Esophagus (tissue), 2 donors: ENCODE results near the gene RTF1. TPM values are rescaled to one million over a fixed set of nuclear protein-coding genes. Genes with fewer than 3 reads are reported as not detected.

Experiments
- H3K27ac ChIP-seq, 2 donors: one replicate each; pipeline ENCODE4 v1.5.1; 2013; ENCODE audit warnings: low read depth in 2 of 2, mild to moderate bottlenecking in 2 of 2, inconsistent platforms in 1 of 2, low read length in 1 of 2, moderate library complexity in 1 of 2
- H3K27me3 ChIP-seq, 2 donors: one replicate each; pipeline ENCODE4 v1.6.1; 2013; ENCODE audit warnings: low read length in 2 of 2, control low read depth in 1 of 2, mild to moderate bottlenecking in 1 of 2; ENCODE audit not compliant: insufficient read depth in 2 of 2, control insufficient read depth in 1 of 2
- H3K36me3 ChIP-seq, 2 donors: one replicate each; pipeline ENCODE4 v1.6.1; 2013; ENCODE audit warnings: low read length in 1 of 2; ENCODE audit not compliant: control insufficient read depth in 2 of 2, insufficient read depth in 2 of 2
- H3K4me1 ChIP-seq, 2 donors: one replicate each; pipeline ENCODE4 v1.6.1; 2013; ENCODE audit warnings: low read length in 1 of 2; ENCODE audit not compliant: control insufficient read depth in 2 of 2, insufficient read depth in 2 of 2
- H3K4me3 ChIP-seq, 2 donors: one replicate each; pipeline ENCODE4 v1.5.1; 2013; ENCODE audit warnings: low read length in 2 of 2, mild to moderate bottlenecking in 2 of 2, low read depth in 1 of 2, moderate library complexity in 1 of 2
- H3K9me3 ChIP-seq, 2 donors: one replicate each; pipeline ENCODE4 v1.6.1; 2013; ENCODE audit warnings: mild to moderate bottlenecking in 2 of 2, low read depth in 1 of 2, low read length in 1 of 2, moderate library complexity in 1 of 2; ENCODE audit not compliant: control insufficient read depth in 2 of 2, insufficient read depth in 1 of 2
- WGBS, 2 donors: extraction: QIAGEN DNeasy Blood & Tissue Kit; methylation state at CpG; one replicate each; pipeline ENCODE4 v1.1.7; 2013; 5-methylcytosine and 5-hydroxymethylcytosine counted together
- polyA plus RNA-seq, 2 donors: library from polyadenylated mRNA; stranded (reverse); fragments of 200-250 nt; gene quantifications; one replicate each; pipeline ENCODE4 v1.2.3, GENCODE V29; 2013
- donor health status: healthy with polysubstance abuse.
- donor health status: Bipolar disorder and iron deficiency.

The RTF1 gene
- polyA plus RNA-seq, 2 donors, result 12.2 to 16.2 TPM

DNA sequence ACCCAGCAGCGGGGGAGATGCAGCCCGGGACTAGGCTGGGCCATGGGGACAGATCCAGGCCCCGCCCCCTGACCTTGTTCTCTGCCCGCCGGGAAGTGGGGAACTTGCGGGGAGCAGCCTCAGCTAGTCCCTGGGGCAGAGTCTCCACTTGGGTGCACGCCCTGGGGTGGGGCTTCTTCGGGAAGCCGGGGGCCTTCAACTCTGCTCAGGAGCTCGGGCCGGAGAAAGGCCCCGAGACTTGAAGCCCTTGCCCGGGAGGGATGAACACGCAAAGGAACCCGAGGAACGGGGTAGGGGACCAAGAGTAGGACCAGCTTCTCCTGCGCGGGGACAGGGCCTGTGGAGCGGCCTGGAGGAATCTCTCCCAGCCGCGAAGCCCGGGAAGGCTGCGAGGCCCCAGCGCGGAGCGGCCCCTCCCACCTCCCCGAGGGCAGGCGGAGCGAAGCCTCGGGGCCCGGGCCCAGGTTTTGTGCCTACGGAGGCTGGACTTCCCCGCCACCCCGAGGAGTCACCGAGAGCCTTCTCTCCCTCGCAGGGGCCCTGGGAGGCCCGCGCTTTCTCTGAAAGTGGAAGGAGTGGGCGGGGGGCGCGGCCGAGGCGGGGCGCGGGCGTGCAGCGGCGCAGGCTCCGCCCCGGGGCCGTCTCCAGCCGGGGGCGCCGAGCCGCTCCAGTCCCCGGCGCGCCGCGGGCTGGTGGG, 76.5 kb downstream of the RTF1 start, which contains the start of gene ITPKA:
Gene ITPKA, plus strand, starts transcription at position 670 of the 697 bp plus-strand sequence. CDS start 54 bp downstream, outside the sequence.
- Histone ChIP-seq H3K27me3 (no peaks in the 10 kb centered on the region), H3K27ac (peak within 1 kb of the TSS in 1 of 2 donors; percentile 66), H3K36me3 (no peaks in the 10 kb centered on the region), H3K4me3 (peak within 1 kb of the TSS; percentile 41 to 68), H3K4me1 (peaks cover 4 to 15% of the 10 kb centered on the region in 2 donors), H3K9me3 (no peaks in the 10 kb centered on the region)
- 0 to 1% methylated on average over 41 to 60 of the region's 60 CpGs for WGBS, 2 donors

DNA sequence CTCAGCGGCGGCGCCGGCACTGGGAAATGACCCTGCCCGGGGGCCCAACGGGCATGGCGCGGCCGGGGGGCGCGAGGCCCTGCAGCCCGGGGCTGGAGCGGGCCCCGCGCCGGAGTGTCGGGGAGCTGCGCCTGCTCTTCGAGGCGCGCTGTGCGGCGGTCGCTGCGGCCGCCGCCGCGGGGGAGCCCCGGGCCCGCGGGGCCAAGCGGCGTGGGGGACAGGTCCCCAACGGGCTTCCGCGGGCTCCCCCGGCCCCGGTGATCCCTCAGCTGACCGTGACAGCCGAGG, 77.0 kb downstream of the RTF1 start:
- H3K9me3 ChIP-seq, result no peaks in the 10 kb centered on the region
- H3K27ac ChIP-seq, result no peak overlapping the region
- H3K4me3 ChIP-seq, result peak overlapping the region; percentile 41 to 68
- H3K27me3 ChIP-seq, result no peaks in the 10 kb centered on the region
- WGBS, 2 donors, result 0% methylated on average over 11 to 41 of the region's 41 CpGs
- peaks cover 4 to 15% of the 10 kb centered on the region in 2 donors for H3K4me1 ChIP-seq
- no peaks in the 10 kb centered on the region for H3K36me3 ChIP-seq

DNA sequence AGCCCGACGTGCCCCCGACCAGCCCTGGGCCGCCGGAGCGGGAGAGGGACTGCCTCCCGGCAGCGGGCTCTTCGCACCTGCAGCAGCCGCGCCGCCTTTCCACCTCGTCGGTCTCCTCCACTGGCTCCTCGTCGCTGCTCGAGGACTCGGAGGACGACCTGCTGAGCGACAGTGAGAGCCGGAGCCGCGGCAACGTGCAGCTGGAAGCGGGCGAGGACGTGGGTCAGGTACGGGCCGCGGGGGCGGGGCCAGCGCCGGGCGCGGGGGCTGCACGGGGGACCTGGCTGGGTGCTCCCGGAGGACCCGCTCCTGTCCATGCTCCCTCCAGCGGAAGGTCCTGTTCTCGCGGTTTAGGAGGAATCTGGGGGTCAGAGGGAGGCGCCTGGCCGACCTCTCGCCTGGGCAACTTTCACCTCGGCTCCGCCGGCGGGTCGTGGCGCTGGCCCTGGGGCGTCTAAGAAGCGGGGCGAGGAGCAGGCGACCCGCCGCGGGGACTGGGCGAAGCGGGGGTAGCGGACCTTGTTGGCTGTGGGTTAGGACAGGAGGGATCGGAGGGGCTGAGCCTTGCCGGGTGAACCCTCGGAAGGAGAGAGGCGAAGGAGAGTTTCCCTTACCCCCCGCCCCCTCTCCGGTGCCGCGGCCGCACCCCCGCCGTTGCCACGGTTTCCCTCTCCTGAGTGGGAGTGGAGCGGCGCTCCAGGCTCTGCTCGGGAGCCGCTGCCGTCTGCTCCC, 77.5 kb downstream of the RTF1 start:
- no peaks in the 10 kb centered on the region for H3K27me3 ChIP-seq
- no peaks in the 10 kb centered on the region for H3K9me3 ChIP-seq
- 1% methylated on average over 54 to 77 of the region's 77 CpGs for WGBS, 2 donors
- no peaks in the 10 kb centered on the region for H3K36me3 ChIP-seq
- no peak overlapping the region for H3K27ac ChIP-seq
- H3K4me3 ChIP-seq, result peak overlapping the region; percentile 41 to 68
- peaks cover 4 to 15% of the 10 kb centered on the region in 2 donors for H3K4me1 ChIP-seq

DNA sequence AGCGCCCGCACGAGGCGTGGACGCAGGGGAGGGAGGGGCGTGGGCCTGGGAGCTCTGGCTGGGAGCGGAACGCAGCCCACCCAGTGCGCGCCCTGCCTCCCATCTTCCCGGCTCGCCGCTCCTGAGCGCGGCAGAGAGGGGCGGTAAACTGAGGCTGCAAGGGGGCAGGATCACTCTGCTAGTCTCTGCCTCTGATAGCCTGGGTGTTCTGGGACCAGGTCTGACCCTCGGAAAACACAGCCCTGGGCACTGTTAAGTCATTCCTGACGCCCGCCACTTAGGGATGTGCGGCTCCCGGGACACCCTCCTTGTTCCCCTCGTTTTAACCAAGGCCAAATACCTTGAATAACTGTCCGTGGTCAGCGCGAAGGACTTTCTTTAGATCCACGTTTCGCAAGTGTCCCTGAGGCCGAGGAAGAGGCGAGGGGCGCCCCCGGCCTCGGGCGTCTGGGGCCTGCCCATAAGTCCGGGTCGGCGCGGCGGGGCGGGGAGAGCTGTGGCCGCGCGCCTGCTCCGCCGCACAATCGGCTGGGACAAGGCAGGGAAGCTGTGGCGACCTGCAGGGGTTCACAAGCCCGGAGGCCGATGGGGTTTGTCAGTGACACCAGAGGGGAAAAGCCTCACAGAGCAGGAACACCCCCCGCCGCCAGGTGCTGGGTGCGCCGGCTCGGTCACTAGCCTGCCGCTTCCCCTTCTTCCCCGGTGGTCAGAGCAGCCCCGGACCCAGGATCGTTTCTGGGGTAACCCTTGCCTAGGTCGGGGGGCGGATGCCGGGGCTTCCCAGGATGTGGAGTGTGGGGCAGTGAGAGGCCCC, 78.2 kb downstream of the RTF1 start:
- H3K27me3 ChIP-seq, result no peaks in the 10 kb centered on the region
- WGBS, 2 donors, result 11 to 12% methylated on average over 56 to 60 of the region's 60 CpGs

DNA sequence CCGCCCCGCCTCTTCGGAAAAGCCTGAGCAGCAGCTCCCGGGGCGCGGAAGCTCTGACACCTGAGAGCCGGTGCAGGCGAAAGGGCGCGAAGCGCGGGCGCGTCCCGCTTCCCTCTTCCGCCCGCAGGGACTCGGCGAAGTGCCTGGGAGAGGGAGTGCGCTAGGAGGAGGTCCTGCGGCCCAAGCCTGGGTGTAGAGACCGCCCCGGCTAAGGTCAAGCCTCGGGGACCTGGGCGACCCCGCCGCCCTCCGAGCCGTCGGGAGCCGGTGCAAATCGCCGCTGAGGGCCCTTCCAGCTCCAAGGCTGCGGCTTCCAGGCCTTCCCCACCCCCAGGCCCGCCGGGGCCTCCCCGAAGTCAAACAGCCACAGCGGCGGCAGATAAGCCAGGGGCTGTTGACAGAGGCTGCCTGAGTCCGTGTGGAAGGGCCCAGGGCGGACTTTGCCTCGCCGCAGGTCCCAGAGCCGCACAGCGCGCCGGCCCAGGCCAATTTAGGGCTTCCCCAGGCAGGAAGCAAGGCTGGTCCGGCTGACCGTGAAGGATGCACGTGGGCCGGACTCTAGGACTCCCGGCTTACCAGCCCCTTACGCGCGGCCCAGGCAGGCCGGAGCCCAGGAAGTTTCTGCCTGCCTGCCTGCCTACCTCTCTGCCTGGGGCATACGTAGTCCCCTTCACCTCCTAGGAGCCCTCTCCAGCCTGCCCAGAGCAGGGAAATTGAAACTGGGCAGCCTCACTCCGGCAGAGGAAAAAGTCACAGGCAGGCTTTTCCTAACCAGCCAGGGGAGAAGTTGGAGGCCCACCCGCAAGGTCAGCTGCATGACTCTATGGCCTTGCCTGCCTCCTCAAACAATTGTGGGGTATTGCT, 79.1 kb downstream of the RTF1 start:
- no peaks in the 10 kb centered on the region for H3K27me3 ChIP-seq
- no peak overlapping the region for H3K27ac ChIP-seq
- WGBS, 2 donors, result 35 to 58% methylated on average over 55 to 59 of the region's 59 CpGs
- H3K36me3 ChIP-seq, result no peaks in the 10 kb centered on the region
- H3K4me1 ChIP-seq, result peaks cover 4 to 15% of the 10 kb centered on the region in 2 donors
- H3K4me3 ChIP-seq, result no peak overlapping the region
- H3K9me3 ChIP-seq, result no peaks in the 10 kb centered on the region

More for the DNA sequence above, 78.2 kb downstream of the RTF1 start:
- Histone ChIP-seq H3K4me3 (peak overlapping the region in 1 of 2 donors; percentile 68), H3K9me3 (no peaks in the 10 kb centered on the region), H3K36me3 (no peaks in the 10 kb centered on the region), H3K27ac (no peak overlapping the region), H3K4me1 (peaks cover 4 to 15% of the 10 kb centered on the region in 2 donors)

DNA sequence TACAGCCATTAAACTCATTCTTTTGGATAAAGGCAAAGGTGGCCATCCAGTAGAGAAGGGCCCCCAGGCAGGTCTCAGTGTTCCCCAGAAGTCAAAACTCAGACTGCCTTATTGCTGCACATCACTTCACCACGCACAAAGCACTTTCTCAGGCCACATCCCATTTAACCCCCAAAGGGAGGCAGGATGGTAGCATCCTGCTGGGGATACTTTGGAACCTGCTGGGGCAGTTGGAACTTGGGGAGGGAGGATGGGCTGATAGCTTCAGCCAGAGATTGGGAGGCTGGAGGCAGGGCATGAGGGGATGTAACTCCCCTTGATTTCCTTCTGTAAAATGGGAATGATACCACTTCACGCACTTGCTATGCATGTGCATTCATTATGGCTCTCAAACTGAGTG, 81.8 kb downstream of the RTF1 start:
- no peak overlapping the region for H3K27ac ChIP-seq
- whole genome bisulfite sequencing, 2 donors, result 88 to 94% methylated on average over 2 of the region's 2 CpGs
- H3K4me3 ChIP-seq, result no peak overlapping the region
- peaks cover 0 to 1% of the 10 kb centered on the region in 2 donors for H3K9me3 ChIP-seq
- peaks cover 6 to 30% of the 10 kb centered on the region in 2 donors for H3K4me1 ChIP-seq
- peaks cover 0 to 9% of the 10 kb centered on the region in 2 donors for H3K27me3 ChIP-seq
- no peaks in the 10 kb centered on the region for H3K36me3 ChIP-seq

DNA sequence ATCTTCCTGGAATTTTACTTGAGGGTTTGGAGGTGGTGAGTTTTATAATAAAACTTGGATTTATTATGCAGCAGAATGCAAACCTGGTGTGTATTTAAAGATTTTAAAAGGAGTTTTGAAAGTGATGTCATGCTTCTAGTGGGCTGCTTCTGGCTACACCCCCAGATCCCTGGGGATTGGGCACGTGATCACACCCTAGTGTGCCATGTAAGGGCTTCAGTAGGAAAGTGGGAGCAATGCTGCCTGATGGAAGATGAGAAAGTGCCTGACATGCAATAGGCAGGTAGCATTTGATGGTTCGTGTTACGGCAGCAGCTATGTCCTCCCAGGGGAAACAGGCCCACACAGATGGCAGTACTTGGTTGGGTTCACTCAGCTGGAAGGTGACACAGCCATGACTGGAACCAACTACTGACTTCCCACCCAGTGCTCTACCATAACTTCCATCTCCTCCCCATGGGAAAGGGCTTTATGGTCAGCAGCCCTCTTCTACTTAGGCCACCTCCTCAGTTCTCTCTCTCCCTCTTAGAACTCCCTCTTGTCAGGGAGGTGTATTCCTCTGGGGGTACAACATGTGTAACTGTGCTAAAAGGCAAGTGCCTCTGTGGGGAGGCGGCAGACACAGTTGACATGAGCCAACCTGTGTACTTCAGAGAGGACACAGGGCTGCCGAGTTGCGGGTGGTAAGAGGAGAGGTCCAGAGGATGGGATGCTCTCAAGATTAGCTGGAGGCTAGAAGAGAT, 82.4 kb downstream of the RTF1 start:
- Histone ChIP-seq H3K27ac (no peak overlapping the region), H3K4me3 (no peak overlapping the region), H3K27me3 (peaks cover 0 to 9% of the 10 kb centered on the region in 2 donors), H3K9me3 (peaks cover 0 to 1% of the 10 kb centered on the region in 2 donors), H3K4me1 (peaks cover 6 to 27% of the 10 kb centered on the region in 2 donors), H3K36me3 (no peaks in the 10 kb centered on the region)
- WGBS, 2 donors, result 92% methylated on average over 6 of the region's 6 CpGs

DNA sequence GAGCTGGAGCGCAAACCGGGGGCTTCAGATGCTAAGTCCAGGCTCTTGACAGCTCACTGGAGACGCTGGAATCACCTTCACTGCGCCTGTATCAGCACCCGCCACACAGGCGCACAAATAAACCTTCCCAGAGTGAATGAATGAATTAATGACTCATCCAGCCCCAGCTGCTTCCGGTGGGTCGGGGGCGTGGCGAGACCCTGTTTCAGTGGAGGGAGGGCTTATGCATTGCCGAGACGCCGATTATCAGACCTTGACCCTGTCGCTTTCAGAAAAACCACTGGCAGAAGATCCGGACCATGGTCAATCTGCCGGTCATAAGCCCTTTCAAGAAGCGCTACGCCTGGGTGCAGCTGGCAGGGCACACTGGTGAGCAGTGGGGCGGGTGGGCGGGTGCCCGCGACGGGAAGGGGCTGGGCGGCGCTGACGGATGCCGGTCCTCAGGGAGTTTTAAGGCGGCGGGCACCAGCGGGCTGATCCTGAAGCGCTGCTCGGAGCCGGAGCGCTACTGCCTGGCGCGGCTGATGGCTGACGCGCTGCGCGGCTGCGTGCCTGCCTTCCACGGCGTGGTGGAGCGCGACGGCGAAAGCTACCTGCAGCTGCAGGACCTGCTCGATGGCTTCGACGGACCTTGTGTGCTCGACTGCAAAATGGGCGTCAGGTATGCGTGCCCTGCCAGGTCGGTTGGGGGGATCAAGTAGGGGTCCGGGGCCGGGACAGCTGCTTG, 84.5 kb downstream of the RTF1 start:
- H3K4me3 ChIP-seq, result peak overlapping the region; percentile 17 to 22
- H3K27me3 ChIP-seq, result peaks cover 0 to 9% of the 10 kb centered on the region in 2 donors
- no peaks in the 10 kb centered on the region for H3K36me3 ChIP-seq
- peaks cover 0 to 1% of the 10 kb centered on the region in 2 donors for H3K9me3 ChIP-seq
- 9 to 23% methylated on average over 55 to 56 of the region's 56 CpGs for WGBS, 2 donors
- H3K4me1 ChIP-seq, result peaks cover 6 to 19% of the 10 kb centered on the region in 2 donors
- no peak overlapping the region for H3K27ac ChIP-seq
